Effector memory CD8-positive, alpha-beta T cell (primary cell): ENCODE data around the gene CASZ1.

Experiments
- ATAC-seq: fragments of 150-1000 bp; cut with Tn5 transposase; replicated peaks from 2 replicates; pipeline ENCODE4 v1.10.0; 2021; ENCODE audit warnings: mild to moderate bottlenecking, moderate library complexity
- DNase-seq, 3 experiments: peaks; one replicate each; pipeline ENCODE4 v3.0.0; 2021
- H3K27ac Mint-ChIP-seq, 2 donors: one replicate each; pipeline ENCODE4 v1.8.0; 2022; ENCODE audit warnings: mild to moderate bottlenecking in 2 of 2, mixed read lengths in 2 of 2, moderate library complexity in 2 of 2
- H3K27me3 Mint-ChIP-seq, 2 donors: one replicate each; pipeline ENCODE4 v1.8.0; 2022; ENCODE audit warnings: mixed read lengths in 2 of 2
- H3K36me3 Mint-ChIP-seq: one replicate; pipeline ENCODE4 v1.8.0; 2022; ENCODE audit warnings: mild to moderate bottlenecking, moderate library complexity, mixed read lengths; ENCODE audit not compliant: insufficient read depth
- H3K4me1 Mint-ChIP-seq, 2 donors: one replicate each; pipeline ENCODE4 v1.8.0; 2022; ENCODE audit warnings: low read depth in 2 of 2, mixed read lengths in 2 of 2
- H3K4me3 Mint-ChIP-seq, 2 donors: one replicate each; pipeline ENCODE4 v1.8.0; 2022; ENCODE audit warnings: mild to moderate bottlenecking in 2 of 2, mixed read lengths in 2 of 2, moderate library complexity in 2 of 2
- H3K9me3 Mint-ChIP-seq, 2 donors: one replicate each; pipeline ENCODE4 v1.8.0; 2022; ENCODE audit warnings: mixed read lengths in 2 of 2

CASZ1 gene

GRCh38 chr1:10675813-10676212, 120.6 kb downstream of the CASZ1 start:
- Mint-ChIP-seq H3K27ac (peak overlapping the region in 1 of 2 donors; percentile 75), H3K27me3 (no peaks in the 10 kb centered on the region), H3K36me3 (peaks cover 44% of the 10 kb centered on the region)

GRCh38 chr1:10674700-10675609, 121.5 kb downstream of the CASZ1 start:
- Mint-ChIP-seq H3K36me3 (peaks cover 47% of the 10 kb centered on the region), H3K27me3 (no peaks in the 10 kb centered on the region), H3K4me1 (peaks cover 27 to 48% of the 10 kb centered on the region in 2 donors), H3K27ac (peak overlapping the region in 1 of 2 donors; percentile 75), H3K4me3 (no peak overlapping the region), H3K9me3 (no peaks in the 10 kb centered on the region)
- no peak for ATAC-seq
- DNase-seq: no peak

More at GRCh38 chr1:10675813-10676212, 120.6 kb downstream of the CASZ1 start:
- no peak overlapping the region for H3K4me3 Mint-ChIP-seq
- DNase-seq (no peak), ATAC-seq (no peak)
- H3K9me3 Mint-ChIP-seq: no peaks in the 10 kb centered on the region
- peaks cover 28 to 42% of the 10 kb centered on the region in 2 donors for H3K4me1 Mint-ChIP-seq

- Mint-ChIP-seq H3K9me3 (no peaks in the 10 kb centered on the region), H3K4me1 (peaks cover 23 to 43% of the 10 kb centered on the region in 2 donors), H3K27me3 (no peaks in the 10 kb centered on the region), H3K36me3 (peaks cover 44% of the 10 kb centered on the region), H3K4me3 (no peak overlapping the region), H3K27ac (no peak overlapping the region)
- DNase-seq (no peak), ATAC-seq (no peak)
Observed at GRCh38 chr1:10674222-10674621, 122.2 kb downstream of the CASZ1 start.

GRCh38 chr1:10673109-10673711, 123.2 kb downstream of the CASZ1 start:
- Mint-ChIP-seq H3K4me1 (peaks cover 20 to 37% of the 10 kb centered on the region in 2 donors), H3K27ac (no peak overlapping the region), H3K9me3 (no peaks in the 10 kb centered on the region), H3K27me3 (no peaks in the 10 kb centered on the region), H3K36me3 (peaks cover 43% of the 10 kb centered on the region), H3K4me3 (no peak overlapping the region)
- DNase-seq (no peak), ATAC-seq (no peak)

- ATAC-seq (no peak), DNase-seq (no peak)
- Mint-ChIP-seq H3K4me1 (peaks cover 21 to 37% of the 10 kb centered on the region in 2 donors), H3K9me3 (no peaks in the 10 kb centered on the region), H3K27ac (no peak overlapping the region), H3K27me3 (no peaks in the 10 kb centered on the region), H3K36me3 (peaks cover 44% of the 10 kb centered on the region), H3K4me3 (no peak overlapping the region)
Observed at GRCh38 chr1:10672343-10673050, 123.9 kb downstream of the CASZ1 start.

- peak overlapping the region in 1 of 2 donors; percentile 49 for H3K27ac Mint-ChIP-seq
- no peaks in the 10 kb centered on the region for H3K27me3 Mint-ChIP-seq
- DNase-seq: no peak
- H3K4me1 Mint-ChIP-seq: peaks cover 17 to 32% of the 10 kb centered on the region in 2 donors
- H3K9me3 Mint-ChIP-seq: no peaks in the 10 kb centered on the region
- H3K36me3 Mint-ChIP-seq: peaks cover 41% of the 10 kb centered on the region
- no peak for ATAC-seq
- no peak overlapping the region for H3K4me3 Mint-ChIP-seq
Observed at GRCh38 chr1:10671622-10672342, 124.7 kb downstream of the CASZ1 start.

GRCh38 chr1:10671090-10671489, 125.4 kb downstream of the CASZ1 start:
- Mint-ChIP-seq H3K27me3 (no peaks in the 10 kb centered on the region), H3K9me3 (no peaks in the 10 kb centered on the region), H3K4me1 (peaks cover 10 to 25% of the 10 kb centered on the region in 2 donors), H3K36me3 (peaks cover 34% of the 10 kb centered on the region), H3K4me3 (no peak overlapping the region), H3K27ac (peak overlapping the region; percentile 49 to 62)
- no peak for DNase-seq
- no peak for ATAC-seq

GRCh38 chr1:10670190-10670589, 126.3 kb downstream of the CASZ1 start:
- Mint-ChIP-seq H3K9me3 (no peaks in the 10 kb centered on the region), H3K4me1 (peaks cover 10 to 24% of the 10 kb centered on the region in 2 donors), H3K27me3 (no peaks in the 10 kb centered on the region), H3K27ac (peak overlapping the region in 1 of 2 donors; percentile 62), H3K36me3 (peaks cover 41% of the 10 kb centered on the region), H3K4me3 (no peak overlapping the region)
- DNase-seq (no peak), ATAC-seq (no peak)

GRCh38 chr1:10669570-10669969, 126.9 kb downstream of the CASZ1 start:
- DNase-seq (no peak), ATAC-seq (no peak)
- Mint-ChIP-seq H3K9me3 (no peaks in the 10 kb centered on the region), H3K4me3 (no peak overlapping the region), H3K27me3 (no peaks in the 10 kb centered on the region), H3K27ac (no peak overlapping the region), H3K36me3 (peaks cover 41% of the 10 kb centered on the region), H3K4me1 (peaks cover 10 to 21% of the 10 kb centered on the region in 2 donors)

- peaks cover 10 to 21% of the 10 kb centered on the region in 2 donors for H3K4me1 Mint-ChIP-seq
- no peak overlapping the region for H3K4me3 Mint-ChIP-seq
- ATAC-seq: no peak
- no peaks in the 10 kb centered on the region for H3K9me3 Mint-ChIP-seq
- H3K27me3 Mint-ChIP-seq: no peaks in the 10 kb centered on the region
- peaks cover 45% of the 10 kb centered on the region for H3K36me3 Mint-ChIP-seq
- no peak for DNase-seq
- H3K27ac Mint-ChIP-seq: no peak overlapping the region
Observed at GRCh38 chr1:10667861-10668761, 128.3 kb downstream of the CASZ1 start.

GRCh38 chr1:10665930-10666850, 130.3 kb downstream of the CASZ1 start:
- H3K9me3 Mint-ChIP-seq: no peaks in the 10 kb centered on the region
- H3K36me3 Mint-ChIP-seq: peaks cover 31% of the 10 kb centered on the region
- no peaks in the 10 kb centered on the region for H3K27me3 Mint-ChIP-seq
- H3K27ac Mint-ChIP-seq: peak overlapping the region; percentile 15 to 80
- H3K4me3 Mint-ChIP-seq: no peak overlapping the region
- ATAC-seq: no peak
- no peak for DNase-seq
- H3K4me1 Mint-ChIP-seq: peaks cover 5 to 10% of the 10 kb centered on the region in 2 donors
